ENCODE measurements around the gene OR14A2.
"Not testable (repeated sequence)": the region's sequence is repeated elsewhere in the genome, so short reads cannot be mapped to it uniquely, and the experiment has no call there.

OR14A2 gene

GRCh38 chr1:247748041-247748440, at the start of gene OR14A2:
Gene OR14A2, minus strand, starts transcription at chr1:247748141.
- no peak within 1 kb of the TSS for H3K27ac Mint-ChIP-seq
- no peaks in the 10 kb centered on the region for H3K36me3 Mint-ChIP-seq (ENCODE audit: low read depth)
- H3K4me1 Mint-ChIP-seq (ENCODE audit: low read depth) = no peaks in the 10 kb centered on the region
- peaks cover 7% of the 10 kb centered on the region for H3K9me3 Mint-ChIP-seq
- DNase-seq (ENCODE audit: low spot score) = no peak
- H3K27me3 Mint-ChIP-seq (ENCODE audit: low read depth) = no peaks in the 10 kb centered on the region
- H3K4me3 Mint-ChIP-seq = no peak within 1 kb of the TSS

- Mint-ChIP-seq H3K4me1 (ENCODE audit: low read depth) (no peaks in the 10 kb centered on the region), H3K27ac (no peak overlapping the region), H3K27me3 (ENCODE audit: low read depth) (no peaks in the 10 kb centered on the region), H3K36me3 (ENCODE audit: low read depth) (no peaks in the 10 kb centered on the region), H3K4me3 (no peak overlapping the region), H3K9me3 (no peaks in the 10 kb centered on the region)
- no peak for DNase-seq (ENCODE audit: low spot score)
Measured at GRCh38 chr1:247797518-247797917, 49.6 kb upstream of the OR14A2 start.

- H3K4me1 Mint-ChIP-seq (ENCODE audit: low read depth) = no peaks in the 10 kb centered on the region
- H3K27ac Mint-ChIP-seq = no peak overlapping the region
- no peaks in the 10 kb centered on the region for H3K27me3 Mint-ChIP-seq (ENCODE audit: low read depth)
- H3K4me3 Mint-ChIP-seq = no peak overlapping the region
- H3K9me3 Mint-ChIP-seq = no peaks in the 10 kb centered on the region
- H3K36me3 Mint-ChIP-seq (ENCODE audit: low read depth) = no peaks in the 10 kb centered on the region
- DNase-seq (ENCODE audit: low spot score) = no peak
Measured at GRCh38 chr1:247769603-247770002, 21.7 kb upstream of the OR14A2 start.

DNA sequence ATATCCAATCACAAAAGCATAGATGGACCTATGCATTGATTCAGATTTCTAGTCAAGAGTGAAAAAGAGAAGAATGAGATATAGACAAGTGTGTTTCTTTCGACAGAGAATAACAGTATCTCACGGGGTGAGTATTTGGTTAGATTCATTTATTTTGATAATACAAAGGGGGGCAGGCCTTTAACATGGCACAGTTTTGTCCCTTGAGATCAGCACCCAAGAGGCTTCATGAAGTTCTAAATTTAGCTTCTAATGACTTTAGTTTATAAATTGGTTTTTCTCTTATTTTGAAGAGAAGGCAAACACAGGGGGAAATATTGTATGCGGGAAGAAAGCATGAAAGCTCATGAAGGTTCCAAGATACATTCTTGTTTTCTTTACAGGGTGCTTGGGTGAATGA, 12.5 kb upstream of the OR14A2 start, which contains the start of gene OR1C1:
OR1C1 (minus strand) TSS at position 101 of the 400 bp plus-strand sequence. CDS start 2,150 bp downstream, outside the sequence.
- DNase-seq (ENCODE audit: low spot score) = no peak
- Mint-ChIP-seq H3K4me1 (ENCODE audit: low read depth) (no peaks in the 10 kb centered on the region), H3K9me3 (no peaks in the 10 kb centered on the region), H3K27me3 (ENCODE audit: low read depth) (no peaks in the 10 kb centered on the region), H3K36me3 (ENCODE audit: low read depth) (no peaks in the 10 kb centered on the region), H3K4me3 (no peak within 1 kb of the TSS), H3K27ac (no peak within 1 kb of the TSS)

GRCh38 chr1:247754311-247754710, 6.4 kb upstream of the OR14A2 start:
- not testable (repeated sequence) for H3K4me1 Mint-ChIP-seq (ENCODE audit: low read depth); H3K36me3 Mint-ChIP-seq (ENCODE audit: low read depth); H3K27me3 Mint-ChIP-seq (ENCODE audit: low read depth); H3K9me3 Mint-ChIP-seq; H3K27ac Mint-ChIP-seq; DNase-seq (ENCODE audit: low spot score); H3K4me3 Mint-ChIP-seq

- H3K27me3 Mint-ChIP-seq (ENCODE audit: low read depth) = no peaks in the 10 kb centered on the region
- no peak overlapping the region for H3K27ac Mint-ChIP-seq
- no peak for DNase-seq (ENCODE audit: low spot score)
- H3K36me3 Mint-ChIP-seq (ENCODE audit: low read depth) = no peaks in the 10 kb centered on the region
- no peaks in the 10 kb centered on the region for H3K4me1 Mint-ChIP-seq (ENCODE audit: low read depth)
- no peak overlapping the region for H3K4me3 Mint-ChIP-seq
- H3K9me3 Mint-ChIP-seq = peaks cover 7% of the 10 kb centered on the region
Measured at GRCh38 chr1:247749870-247750269, 1.9 kb upstream of the OR14A2 start.

GRCh38 chr1:247747616-247748015, 325 bp downstream of the OR14A2 start:
- Mint-ChIP-seq H3K9me3 (peaks cover 7% of the 10 kb centered on the region), H3K36me3 (ENCODE audit: low read depth) (no peaks in the 10 kb centered on the region), H3K27ac (no peak overlapping the region), H3K4me3 (no peak overlapping the region), H3K4me1 (ENCODE audit: low read depth) (no peaks in the 10 kb centered on the region), H3K27me3 (ENCODE audit: low read depth) (no peaks in the 10 kb centered on the region)
- no peak for DNase-seq (ENCODE audit: low spot score)

DNA sequence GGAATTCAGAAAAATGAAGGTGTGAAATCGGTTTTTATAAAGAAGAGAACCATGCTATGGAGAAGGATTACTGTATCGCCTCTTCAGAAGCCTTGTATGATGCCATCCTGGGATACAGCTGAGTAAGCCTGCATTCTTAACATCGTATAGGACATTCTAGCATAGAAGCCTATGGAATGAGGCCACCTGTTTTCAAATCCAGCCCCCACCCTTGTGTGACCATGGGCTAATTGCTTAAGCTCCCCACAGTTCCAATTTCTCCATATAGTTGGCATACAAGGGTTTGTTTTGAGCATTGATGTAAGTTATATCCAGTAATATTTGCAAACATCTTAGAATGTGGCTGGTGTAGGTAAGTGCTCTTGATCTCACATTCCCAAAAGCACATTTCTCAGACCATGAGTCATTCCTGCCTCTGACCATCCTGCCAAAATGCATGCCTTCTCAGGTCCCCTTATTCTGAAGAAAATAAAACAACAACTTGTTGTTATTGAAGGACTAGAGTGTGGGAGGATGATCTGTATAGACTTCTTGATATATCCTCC, 1.5 kb downstream of the OR14A2 start:
- Mint-ChIP-seq H3K9me3 (peaks cover 7% of the 10 kb centered on the region), H3K27ac (no peak overlapping the region), H3K4me1 (ENCODE audit: low read depth) (no peaks in the 10 kb centered on the region), H3K4me3 (no peak overlapping the region), H3K36me3 (ENCODE audit: low read depth) (no peaks in the 10 kb centered on the region), H3K27me3 (ENCODE audit: low read depth) (no peaks in the 10 kb centered on the region)
- DNase-seq (ENCODE audit: low spot score) = no peak

DNA sequence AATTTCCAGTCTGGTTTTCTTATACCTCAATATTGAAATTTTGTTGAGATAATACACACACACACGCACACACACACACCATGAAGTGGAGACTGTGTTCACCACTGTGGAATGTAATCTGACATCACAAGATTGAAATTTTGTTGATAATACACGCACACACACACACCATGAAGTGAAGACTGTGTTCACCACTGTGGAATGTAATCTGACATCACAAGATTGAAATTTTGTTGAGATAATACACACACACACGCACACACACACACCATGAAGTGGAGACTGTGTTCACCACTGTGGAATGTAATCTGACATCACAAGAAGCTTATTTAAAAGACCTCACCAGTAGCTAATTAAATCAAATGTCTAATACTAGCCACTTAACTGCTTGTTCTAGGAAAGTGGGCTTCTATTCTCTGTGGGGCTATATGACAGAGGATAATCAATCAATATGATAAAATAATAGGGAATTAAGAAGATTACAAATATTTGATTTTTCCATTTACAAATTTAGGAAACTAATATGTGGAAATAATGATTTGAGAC, 5.7 kb downstream of the OR14A2 start:
- not testable (repeated sequence) for H3K4me3 Mint-ChIP-seq; H3K36me3 Mint-ChIP-seq (ENCODE audit: low read depth); H3K27ac Mint-ChIP-seq; H3K9me3 Mint-ChIP-seq; H3K27me3 Mint-ChIP-seq (ENCODE audit: low read depth); H3K4me1 Mint-ChIP-seq (ENCODE audit: low read depth); DNase-seq (ENCODE audit: low spot score)

GRCh38 chr1:247741756-247742155, 6.2 kb downstream of the OR14A2 start:
- no peaks in the 10 kb centered on the region for H3K27me3 Mint-ChIP-seq (ENCODE audit: low read depth)
- no peaks in the 10 kb centered on the region for H3K9me3 Mint-ChIP-seq
- no peak overlapping the region for H3K4me3 Mint-ChIP-seq
- H3K4me1 Mint-ChIP-seq (ENCODE audit: low read depth) = no peaks in the 10 kb centered on the region
- DNase-seq (ENCODE audit: low spot score) = no peak
- H3K27ac Mint-ChIP-seq = no peak overlapping the region
- no peaks in the 10 kb centered on the region for H3K36me3 Mint-ChIP-seq (ENCODE audit: low read depth)

GRCh38 chr1:247740721-247741120, 7.2 kb downstream of the OR14A2 start:
- no peaks in the 10 kb centered on the region for H3K4me1 Mint-ChIP-seq (ENCODE audit: low read depth)
- no peak overlapping the region for H3K27ac Mint-ChIP-seq
- no peak overlapping the region for H3K4me3 Mint-ChIP-seq
- H3K9me3 Mint-ChIP-seq = no peaks in the 10 kb centered on the region
- H3K36me3 Mint-ChIP-seq (ENCODE audit: low read depth) = no peaks in the 10 kb centered on the region
- H3K27me3 Mint-ChIP-seq (ENCODE audit: low read depth) = no peaks in the 10 kb centered on the region
- no peak for DNase-seq (ENCODE audit: low spot score)

GRCh38 chr1:247738315-247738714, 9.6 kb downstream of the OR14A2 start, which contains the start of gene OR14K1:
Gene OR14K1, plus strand, starts transcription at chr1:247738615. Its CDS starts 0 bp downstream, at chr1:247738615.
- H3K36me3 Mint-ChIP-seq (ENCODE audit: low read depth) = no peaks in the 10 kb centered on the region
- no peaks in the 10 kb centered on the region for H3K4me1 Mint-ChIP-seq (ENCODE audit: low read depth)
- no peak within 1 kb of the TSS for H3K4me3 Mint-ChIP-seq
- DNase-seq (ENCODE audit: low spot score) = no peak
- H3K27me3 Mint-ChIP-seq (ENCODE audit: low read depth) = no peaks in the 10 kb centered on the region
- no peak within 1 kb of the TSS for H3K27ac Mint-ChIP-seq
- H3K9me3 Mint-ChIP-seq = no peaks in the 10 kb centered on the region

DNA sequence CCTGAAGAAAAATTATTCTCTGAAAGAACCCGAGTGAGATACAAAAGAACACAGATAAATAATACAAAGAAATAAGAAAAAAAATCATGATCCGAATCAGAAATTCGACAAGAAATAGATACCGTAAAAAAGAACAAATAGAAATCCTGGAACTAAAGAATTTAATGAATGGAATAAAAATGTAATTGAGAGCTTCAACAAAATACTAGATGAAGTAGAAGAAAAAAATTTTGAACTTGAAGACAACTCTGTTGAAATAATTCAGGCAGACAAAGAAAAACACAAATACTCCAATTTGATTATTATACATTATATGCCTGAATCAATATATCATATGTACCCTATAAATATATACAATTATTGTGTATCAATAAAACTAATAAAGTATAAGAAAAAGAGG, 26.7 kb downstream of the OR14A2 start:
- no peak overlapping the region for H3K4me3 Mint-ChIP-seq
- H3K27me3 Mint-ChIP-seq (ENCODE audit: low read depth) = no peaks in the 10 kb centered on the region
- H3K36me3 Mint-ChIP-seq (ENCODE audit: low read depth) = no peaks in the 10 kb centered on the region
- no peak for DNase-seq (ENCODE audit: low spot score)
- H3K27ac Mint-ChIP-seq = no peak overlapping the region
- no peaks in the 10 kb centered on the region for H3K4me1 Mint-ChIP-seq (ENCODE audit: low read depth)
- H3K9me3 Mint-ChIP-seq = peaks cover 12% of the 10 kb centered on the region

- no peaks in the 10 kb centered on the region for H3K27me3 Mint-ChIP-seq (ENCODE audit: low read depth)
- no peak within 1 kb of the TSS for H3K27ac Mint-ChIP-seq
- H3K36me3 Mint-ChIP-seq (ENCODE audit: low read depth) = no peaks in the 10 kb centered on the region
- H3K4me3 Mint-ChIP-seq = no peak within 1 kb of the TSS
- DNase-seq (ENCODE audit: low spot score) = no peak
- H3K4me1 Mint-ChIP-seq (ENCODE audit: low read depth) = no peaks in the 10 kb centered on the region
- H3K9me3 Mint-ChIP-seq = peaks cover 3% of the 10 kb centered on the region
Measured at GRCh38 chr1:247716546-247716945, 31.4 kb downstream of the OR14A2 start, which contains the start of gene OR6F1. Gene OR6F1, minus strand, starts transcription at chr1:247716646. Its CDS starts 3,891 bp downstream, at chr1:247712755.

- H3K4me1 Mint-ChIP-seq (ENCODE audit: low read depth) = no peaks in the 10 kb centered on the region
- H3K4me3 Mint-ChIP-seq = no peak overlapping the region
- no peaks in the 10 kb centered on the region for H3K9me3 Mint-ChIP-seq
- no peaks in the 10 kb centered on the region for H3K27me3 Mint-ChIP-seq (ENCODE audit: low read depth)
- no peaks in the 10 kb centered on the region for H3K36me3 Mint-ChIP-seq (ENCODE audit: low read depth)
- no peak overlapping the region for H3K27ac Mint-ChIP-seq
- DNase-seq (ENCODE audit: low spot score) = no peak
Measured at GRCh38 chr1:247713753-247714152, 34.2 kb downstream of the OR14A2 start.
